Activated naive CD8-positive, alpha-beta T cell treated with anti-CD3 and anti-CD28 coated beads for 36 hours (primary cell): ENCODE results near the gene CHADL. TPM values are rescaled to one million over a fixed set of nuclear protein-coding genes. Genes with fewer than 3 reads are reported as not detected.
A peak's percentile ranks its signal among the peaks of the same experiment; 100 is the strongest.
"Not testable (repeated sequence)": the region's sequence is repeated elsewhere in the genome, so short reads cannot be mapped to it uniquely, and the experiment has no call there.

Experiments used
- DNase-seq: peaks from one replicate; pipeline ENCODE4 v3.0.0; 2021
- H3K27ac Mint-ChIP-seq: one replicate; pipeline ENCODE4 v1.8.0; 2022; ENCODE audit warnings: mild to moderate bottlenecking, moderate library complexity, mixed read lengths
- H3K27me3 Mint-ChIP-seq: one replicate; pipeline ENCODE4 v1.8.0; 2022; ENCODE audit warnings: mild to moderate bottlenecking, mixed read lengths
- H3K36me3 Mint-ChIP-seq: one replicate; pipeline ENCODE4 v1.8.0; 2021; ENCODE audit warnings: mild to moderate bottlenecking, mixed read lengths
- H3K4me1 Mint-ChIP-seq: one replicate; pipeline ENCODE4 v1.8.0; 2021; ENCODE audit warnings: mixed read lengths
- H3K4me3 Mint-ChIP-seq: one replicate; pipeline ENCODE4 v1.8.0; 2022; ENCODE audit warnings: mild to moderate bottlenecking, moderate library complexity, mixed read lengths
- H3K9me3 Mint-ChIP-seq: one replicate; pipeline ENCODE4 v1.8.0; 2022; ENCODE audit warnings: mixed read lengths
- total RNA-seq, 2 experiments: library from RNA; stranded (reverse); gene quantifications; one replicate each; pipeline ENCODE4 v1.2.3, GENCODE V29; 2021

The CHADL gene
- total RNA-seq, 2 experiments from 2014 or later, result 0.22 to 0.39 TPM

DNA sequence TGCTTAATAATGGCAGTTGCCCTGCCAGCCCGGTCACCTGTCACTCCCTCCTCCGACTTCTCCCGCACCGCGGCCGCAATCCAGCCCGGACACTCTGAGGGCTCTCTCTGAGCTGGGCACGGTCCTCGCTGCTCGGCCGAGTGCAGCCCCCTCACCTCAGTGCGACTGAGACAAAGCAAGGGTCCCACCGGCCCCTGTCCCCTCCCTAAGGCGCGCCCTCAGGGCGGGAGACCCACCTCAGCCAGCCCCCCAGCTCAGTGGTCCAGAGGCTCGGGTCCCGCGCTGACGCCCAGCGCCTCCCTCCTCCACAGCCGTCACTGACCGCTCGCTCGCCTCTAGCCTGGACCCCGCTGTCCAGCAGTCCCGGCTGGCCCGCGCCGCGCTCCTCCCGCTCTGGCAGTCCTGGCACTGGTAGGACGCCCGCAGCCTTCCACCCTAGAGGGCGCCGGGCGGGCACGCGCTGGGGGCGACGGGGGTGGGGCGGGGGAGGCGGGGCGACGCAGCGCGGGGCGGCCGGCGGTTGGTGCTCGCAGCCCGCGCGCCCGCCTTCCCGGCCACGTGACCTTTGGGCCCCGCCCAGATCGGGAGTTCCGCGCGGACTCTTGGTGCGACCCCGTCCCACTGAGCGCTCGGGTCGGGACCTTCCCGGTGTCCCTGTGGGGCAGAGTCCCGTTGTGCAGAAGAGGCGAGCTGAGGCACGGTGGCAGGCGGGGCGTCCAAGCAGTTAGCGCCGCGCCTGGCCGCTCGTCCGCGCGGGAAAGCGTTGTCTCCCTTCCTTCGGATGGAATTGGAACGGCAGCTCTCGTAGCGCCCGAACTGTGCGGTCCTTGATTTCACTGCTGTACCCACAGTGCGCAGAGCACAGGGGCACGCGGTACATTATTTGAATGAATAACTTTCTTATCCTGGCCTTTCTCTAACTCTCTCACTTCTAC lies 43.4 kb downstream of the CHADL start:
- Mint-ChIP-seq H3K36me3 (no peaks in the 10 kb centered on the region), H3K27me3 (peaks cover 14% of the 10 kb centered on the region), H3K4me3 (peak overlapping the region; percentile 81), H3K27ac (peak overlapping the region; percentile 56), H3K4me1 (peaks cover 8% of the 10 kb centered on the region), H3K9me3 (no peaks in the 10 kb centered on the region)
- DNase-seq, result peak; percentile 85

DNA sequence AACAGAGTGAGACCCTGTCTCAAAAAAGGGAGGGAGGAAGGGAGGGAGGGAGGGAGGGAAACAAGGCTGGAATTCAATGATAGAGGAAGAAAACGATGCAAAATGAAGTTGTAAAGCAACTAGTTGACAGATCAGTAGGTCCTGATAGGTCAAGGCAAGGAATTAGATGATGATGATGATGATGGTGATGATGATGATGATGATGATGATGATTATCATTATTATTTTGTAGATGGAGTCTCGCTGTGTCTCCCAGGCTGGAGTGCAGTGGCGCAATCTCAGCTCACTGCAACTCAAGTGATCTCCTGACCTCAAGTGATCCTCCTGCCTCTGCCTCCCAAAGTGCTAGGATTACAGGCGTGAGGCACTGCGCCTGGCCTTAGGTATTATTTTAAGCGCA lies 46.9 kb downstream of the CHADL start:
- no peaks in the 10 kb centered on the region for H3K9me3 Mint-ChIP-seq
- peaks cover 8% of the 10 kb centered on the region for H3K4me1 Mint-ChIP-seq
- H3K27me3 Mint-ChIP-seq, result peaks cover 5% of the 10 kb centered on the region
- H3K4me3 Mint-ChIP-seq, result no peak overlapping the region
- no peaks in the 10 kb centered on the region for H3K36me3 Mint-ChIP-seq
- DNase-seq, result no peak
- no peak overlapping the region for H3K27ac Mint-ChIP-seq

DNA sequence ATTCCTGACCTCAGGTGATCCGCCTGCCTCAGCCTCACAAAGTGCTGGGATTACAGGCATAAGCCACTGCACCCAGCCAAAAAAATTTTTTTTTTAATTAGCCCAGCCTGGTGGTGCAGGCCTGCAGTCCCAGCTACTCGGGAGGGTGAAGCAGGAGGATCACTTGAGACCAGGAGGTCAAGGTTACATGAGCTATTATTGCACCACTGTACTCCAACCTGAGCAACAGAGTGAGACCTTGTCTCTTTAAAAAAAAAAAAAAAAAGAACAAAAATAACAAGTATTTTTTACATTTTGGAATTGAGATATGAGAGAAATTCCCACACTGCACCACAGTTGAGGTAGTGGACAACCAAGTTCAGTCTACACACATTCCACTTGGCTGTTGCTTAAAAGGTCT lies 49.3 kb downstream of the CHADL start:
- Mint-ChIP-seq H3K27me3 (no peaks in the 10 kb centered on the region), H3K9me3 (no peaks in the 10 kb centered on the region), H3K27ac (no peak overlapping the region), H3K4me3 (no peak overlapping the region), H3K36me3 (no peaks in the 10 kb centered on the region), H3K4me1 (no peaks in the 10 kb centered on the region)
- DNase-seq, result no peak

DNA sequence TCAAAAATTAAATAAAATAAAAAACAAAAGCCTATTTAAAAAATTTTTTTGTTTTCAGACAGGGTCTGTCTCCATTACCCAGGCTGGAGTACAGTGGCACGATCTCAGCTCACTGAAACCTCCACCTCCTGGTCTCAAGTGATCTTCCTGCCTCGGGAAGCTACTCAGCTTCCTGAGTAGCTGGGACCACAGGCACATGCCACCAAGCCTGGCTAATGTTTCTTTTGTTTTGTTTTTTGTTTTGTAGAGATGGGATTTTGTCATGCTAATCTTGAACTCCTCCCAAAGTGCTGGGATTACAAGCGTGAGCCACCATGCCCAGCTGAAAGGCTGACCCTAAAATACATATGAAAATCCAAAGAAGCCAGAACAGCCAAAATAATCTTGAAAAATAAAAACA lies 56.1 kb downstream of the CHADL start:
- Mint-ChIP-seq H3K9me3 (no peaks in the 10 kb centered on the region), H3K27me3 (no peaks in the 10 kb centered on the region), H3K4me3 (no peak overlapping the region), H3K4me1 (peaks cover 2% of the 10 kb centered on the region), H3K36me3 (peaks cover 1% of the 10 kb centered on the region), H3K27ac (no peak overlapping the region)
- DNase-seq, result no peak

DNA sequence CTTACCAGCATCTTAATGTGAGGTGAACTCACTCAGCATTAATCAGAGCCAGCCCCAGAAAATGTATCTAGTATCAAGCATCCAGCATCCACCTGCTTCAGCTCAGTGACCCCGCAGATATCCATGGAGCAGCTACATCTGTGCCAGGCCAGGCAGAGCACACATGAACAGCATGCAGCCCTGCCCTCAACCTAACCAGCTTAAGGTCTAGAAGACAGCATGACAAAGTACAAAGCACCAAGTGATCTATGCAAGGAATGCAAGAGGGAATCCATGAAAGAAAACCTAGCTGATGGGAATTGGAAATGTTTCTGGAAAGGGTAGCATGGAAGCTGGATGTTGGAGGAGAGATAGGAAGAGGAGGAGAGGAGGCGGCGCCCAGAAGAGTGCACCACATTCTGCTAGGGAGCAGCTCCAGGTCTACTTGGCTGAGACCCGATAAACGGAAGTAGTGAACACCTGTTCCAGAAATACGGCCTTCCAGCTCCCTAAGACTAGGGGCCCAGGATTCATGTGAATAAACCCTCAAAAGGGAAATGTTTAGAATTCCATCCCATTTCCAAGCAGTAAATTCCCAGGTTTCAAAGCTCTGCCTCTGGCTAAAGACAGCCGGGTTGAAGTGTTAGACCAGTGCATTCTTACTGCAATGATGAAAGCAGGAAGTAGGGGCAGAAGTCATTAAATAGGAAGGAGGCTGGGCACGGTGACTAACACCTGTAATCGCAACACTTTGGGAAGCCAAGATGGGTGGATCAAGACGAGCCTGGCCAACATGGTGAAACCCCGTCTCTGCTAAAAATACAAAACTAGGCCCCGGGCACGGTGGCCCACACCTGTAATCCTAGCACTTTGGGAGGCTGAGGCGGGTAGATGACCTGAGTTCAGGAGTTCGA lies 59.1 kb downstream of the CHADL start:
- Mint-ChIP-seq H3K9me3 (no peaks in the 10 kb centered on the region), H3K27me3 (no peaks in the 10 kb centered on the region), H3K4me3 (no peak overlapping the region), H3K4me1 (peaks cover 2% of the 10 kb centered on the region), H3K27ac (no peak overlapping the region), H3K36me3 (peaks cover 14% of the 10 kb centered on the region)
- DNase-seq, result no peak

DNA sequence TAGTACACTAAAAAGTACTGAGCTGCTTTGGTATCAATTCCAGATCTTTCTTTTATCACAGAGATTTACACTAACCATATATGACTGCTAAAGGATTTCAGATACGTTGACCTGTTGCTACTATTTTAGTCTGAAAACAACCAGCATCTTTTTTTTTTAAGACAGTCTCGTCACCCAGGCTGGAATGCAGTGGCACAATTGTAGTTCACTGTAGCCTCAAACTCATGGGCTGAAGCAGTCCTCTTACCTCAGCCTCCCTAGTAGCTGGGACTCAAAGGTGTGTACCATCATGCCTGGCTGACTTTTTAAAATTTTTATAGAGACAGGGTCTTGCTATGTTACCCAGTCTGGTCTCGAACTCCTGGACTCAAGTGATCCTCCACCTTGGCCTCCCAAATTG lies 59.8 kb downstream of the CHADL start:
- H3K27me3 Mint-ChIP-seq, result no peaks in the 10 kb centered on the region
- no peak for DNase-seq
- H3K4me1 Mint-ChIP-seq, result peaks cover 2% of the 10 kb centered on the region
- H3K9me3 Mint-ChIP-seq, result no peaks in the 10 kb centered on the region
- H3K4me3 Mint-ChIP-seq, result no peak overlapping the region
- no peak overlapping the region for H3K27ac Mint-ChIP-seq
- H3K36me3 Mint-ChIP-seq, result peaks cover 19% of the 10 kb centered on the region

DNA sequence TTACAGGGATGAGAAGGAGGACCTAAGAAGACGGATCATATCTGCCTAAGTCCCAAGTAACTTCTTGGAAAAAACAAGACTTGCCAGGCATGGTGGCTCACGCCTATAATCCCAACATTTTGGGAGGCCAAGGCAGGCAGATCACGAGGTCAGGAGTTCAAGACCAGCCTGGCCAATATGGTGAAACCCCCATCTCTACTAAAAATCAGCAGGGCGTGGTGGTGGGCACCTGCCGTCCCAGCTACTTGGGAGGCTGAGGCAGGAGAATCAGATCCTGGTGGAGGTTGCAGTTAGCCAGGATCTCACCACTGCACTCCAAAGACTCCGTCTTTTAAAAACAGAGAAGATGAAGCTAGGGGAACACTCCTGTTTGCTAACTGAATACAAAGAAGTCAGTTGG lies 60.4 kb downstream of the CHADL start:
- H3K4me1 Mint-ChIP-seq, H3K4me3 Mint-ChIP-seq, DNase-seq, H3K27me3 Mint-ChIP-seq, H3K27ac Mint-ChIP-seq, H3K9me3 Mint-ChIP-seq: not testable (repeated sequence)
- H3K36me3 Mint-ChIP-seq, result peaks cover 24% of the 10 kb centered on the region

Other genes with a start within 250 kb of the CHADL start
- gene EP300, start 148.3 kb downstream of the CHADL start, total RNA-seq, result 10 to 100 TPM; 38.5 to 39.5 TPM
- gene L3MBTL2, start 35.6 kb downstream of the CHADL start, total RNA-seq, result 10 to 100 TPM; 40.8 to 46.6 TPM
- gene RANGAP1, start 45.3 kb upstream of the CHADL start, total RNA-seq, result 100 to 1,000 TPM; 176 to 177 TPM
- 10 to 100 TPM; 58.8 to 59.9 TPM for gene ZC3H7B, start 60.6 kb upstream of the CHADL start, total RNA-seq
- gene TEF, start 141.0 kb upstream of the CHADL start, total RNA-seq, result 1 to 10 TPM; 2.6 to 2.8 TPM
- gene TOB2, start 205.9 kb upstream of the CHADL start, total RNA-seq, result 10 to 100 TPM; 33.9 to 34.8 TPM
- gene PHF5A, start 227.8 kb upstream of the CHADL start, total RNA-seq, result 100 to 1,000 TPM; 114 to 117 TPM
- gene ACO2, start 228.2 kb upstream of the CHADL start, total RNA-seq, result 100 to 1,000 TPM; 107 to 109 TPM